Peyer's patch (tissue), 4 donors: ENCODE results near the gene ASIC5.

Experiments
- POLR2A ChIP-seq, 2 donors: fragments of 450-650 bp; IDR thresholded peaks; one replicate each; pipeline ENCODE4 v1.5.1; 2017; ENCODE audit warnings: antibody characterized with exemption in 2 of 2, mild to moderate bottlenecking in 2 of 2, moderate library complexity in 2 of 2
- TF ChIP-seq, protein P1 (sequence below), 6 experiments: fragments of 450-650 bp in 4 of 6; fragments of 200-600 bp in 2 of 6; sonication (generic) in 1 of 6; IDR thresholded peaks; one replicate each; pipeline ENCODE4 v1.5.1; 2017 to 2019; ENCODE audit warnings: antibody characterized with exemption in 6 of 6, mild to moderate bottlenecking in 3 of 6, moderate library complexity in 1 of 6

DNA sequence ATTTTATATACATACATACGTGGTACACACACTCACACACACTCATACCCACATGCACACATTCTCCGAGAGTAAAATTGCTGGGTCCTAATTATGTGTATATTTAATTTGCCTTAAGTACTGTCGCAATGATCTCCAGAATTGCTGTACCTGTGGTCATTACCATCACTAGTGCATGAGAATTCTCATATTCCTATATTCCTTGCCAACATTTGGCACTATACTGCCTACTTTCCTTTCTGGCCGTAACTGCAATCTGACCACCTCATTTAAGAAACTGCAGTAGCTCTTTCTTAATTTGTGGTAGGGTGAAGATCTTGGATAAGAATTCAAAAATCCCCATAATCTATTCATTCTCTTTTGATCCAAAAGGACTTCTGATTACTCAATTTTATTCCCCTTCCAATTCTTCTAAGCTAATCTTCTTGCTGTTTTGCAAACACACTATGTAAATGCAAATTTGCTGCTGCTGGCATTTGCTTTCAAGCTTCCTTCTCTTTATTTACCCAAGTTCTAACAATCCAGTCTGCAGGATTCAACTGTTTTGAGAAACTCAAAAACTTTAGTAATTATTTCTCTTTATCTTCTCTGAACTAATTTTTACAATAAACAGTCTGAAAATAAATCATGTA, 45.1 kb downstream of the ASIC5 start:
- TF ChIP-seq, protein P1, sequence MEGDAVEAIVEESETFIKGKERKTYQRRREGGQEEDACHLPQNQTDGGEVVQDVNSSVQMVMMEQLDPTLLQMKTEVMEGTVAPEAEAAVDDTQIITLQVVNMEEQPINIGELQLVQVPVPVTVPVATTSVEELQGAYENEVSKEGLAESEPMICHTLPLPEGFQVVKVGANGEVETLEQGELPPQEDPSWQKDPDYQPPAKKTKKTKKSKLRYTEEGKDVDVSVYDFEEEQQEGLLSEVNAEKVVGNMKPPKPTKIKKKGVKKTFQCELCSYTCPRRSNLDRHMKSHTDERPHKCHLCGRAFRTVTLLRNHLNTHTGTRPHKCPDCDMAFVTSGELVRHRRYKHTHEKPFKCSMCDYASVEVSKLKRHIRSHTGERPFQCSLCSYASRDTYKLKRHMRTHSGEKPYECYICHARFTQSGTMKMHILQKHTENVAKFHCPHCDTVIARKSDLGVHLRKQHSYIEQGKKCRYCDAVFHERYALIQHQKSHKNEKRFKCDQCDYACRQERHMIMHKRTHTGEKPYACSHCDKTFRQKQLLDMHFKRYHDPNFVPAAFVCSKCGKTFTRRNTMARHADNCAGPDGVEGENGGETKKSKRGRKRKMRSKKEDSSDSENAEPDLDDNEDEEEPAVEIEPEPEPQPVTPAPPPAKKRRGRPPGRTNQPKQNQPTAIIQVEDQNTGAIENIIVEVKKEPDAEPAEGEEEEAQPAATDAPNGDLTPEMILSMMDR (IDR thresholded peaks at IDR 0.05) = no peak
- no peak for TF ChIP-seq POLR2A (IDR thresholded peaks at IDR 0.05)
